ENCODE results near the gene RGS7BP. TPM values are rescaled to one million over a fixed set of nuclear protein-coding genes. Genes with fewer than 3 reads are reported as not detected.

The RGS7BP gene
- total and polyA plus RNA-seq, 4 donors = 0.04 to 3.3 (median 1.4) TPM

GRCh38 chr5:64526734-64527439 lies 21.1 kb downstream of the RGS7BP start:
- Histone ChIP-seq H3K36me3 (ENCODE audit: control insufficient read depth in 4 of 4, insufficient read depth in 4 of 4, low read length in 4 of 4) (no peaks in the 10 kb centered on the region), H3K9ac (ENCODE audit: insufficient read depth in 1 of 2, low read length in 2 of 2) (no peak overlapping the region), H3K4me3 (no peak overlapping the region), H3K27ac (ENCODE audit: low read depth in 1 of 2, low read length in 1 of 2) (no peak overlapping the region), H3K9me3 (ENCODE audit: control insufficient read depth in 4 of 4, insufficient read depth in 3 of 4, low read length in 3 of 4) (peaks cover 0 to 2% (median 0%) of the 10 kb centered on the region in 4 donors), H3K4me1 (ENCODE audit: control insufficient read depth in 5 of 5, insufficient read depth in 5 of 5, low read length in 5 of 5) (peaks cover 0 to 6% (median 0%) of the 10 kb centered on the region in 5 donors), H3K27me3 (ENCODE audit: control insufficient read depth in 3 of 3, insufficient read depth in 3 of 3, low read length in 2 of 3) (no peaks in the 10 kb centered on the region)
- no peak for ATAC-seq (ENCODE audit: insufficient read depth, low FRiP score)
- 67 to 70% methylated on average over 3 of the region's 3 CpGs for WGBS, 2 donors
- DNase-seq = peak in 2 of 3 donors; percentile 23 to 61
- TF ChIP-seq, protein P1, sequence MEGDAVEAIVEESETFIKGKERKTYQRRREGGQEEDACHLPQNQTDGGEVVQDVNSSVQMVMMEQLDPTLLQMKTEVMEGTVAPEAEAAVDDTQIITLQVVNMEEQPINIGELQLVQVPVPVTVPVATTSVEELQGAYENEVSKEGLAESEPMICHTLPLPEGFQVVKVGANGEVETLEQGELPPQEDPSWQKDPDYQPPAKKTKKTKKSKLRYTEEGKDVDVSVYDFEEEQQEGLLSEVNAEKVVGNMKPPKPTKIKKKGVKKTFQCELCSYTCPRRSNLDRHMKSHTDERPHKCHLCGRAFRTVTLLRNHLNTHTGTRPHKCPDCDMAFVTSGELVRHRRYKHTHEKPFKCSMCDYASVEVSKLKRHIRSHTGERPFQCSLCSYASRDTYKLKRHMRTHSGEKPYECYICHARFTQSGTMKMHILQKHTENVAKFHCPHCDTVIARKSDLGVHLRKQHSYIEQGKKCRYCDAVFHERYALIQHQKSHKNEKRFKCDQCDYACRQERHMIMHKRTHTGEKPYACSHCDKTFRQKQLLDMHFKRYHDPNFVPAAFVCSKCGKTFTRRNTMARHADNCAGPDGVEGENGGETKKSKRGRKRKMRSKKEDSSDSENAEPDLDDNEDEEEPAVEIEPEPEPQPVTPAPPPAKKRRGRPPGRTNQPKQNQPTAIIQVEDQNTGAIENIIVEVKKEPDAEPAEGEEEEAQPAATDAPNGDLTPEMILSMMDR (IDR thresholded peaks at IDR 0.05; ENCODE audit: control extremely low read depth, extremely low read depth) = no peak

- ATAC-seq (ENCODE audit: insufficient read depth, low FRiP score) (no peak), DNase-seq (no peak)
- Histone ChIP-seq H3K9ac (ENCODE audit: insufficient read depth in 1 of 2, low read length in 2 of 2) (no peak overlapping the region), H3K27ac (ENCODE audit: low read depth in 1 of 2, low read length in 1 of 2) (no peak overlapping the region), H3K9me3 (ENCODE audit: control insufficient read depth in 4 of 4, insufficient read depth in 3 of 4, low read length in 3 of 4) (no peaks in the 10 kb centered on the region), H3K27me3 (ENCODE audit: control insufficient read depth in 3 of 3, insufficient read depth in 3 of 3, low read length in 2 of 3) (no peaks in the 10 kb centered on the region), H3K36me3 (ENCODE audit: control insufficient read depth in 4 of 4, insufficient read depth in 4 of 4, low read length in 4 of 4) (no peaks in the 10 kb centered on the region), H3K4me3 (no peak overlapping the region), H3K4me1 (ENCODE audit: control insufficient read depth in 5 of 5, insufficient read depth in 5 of 5, low read length in 5 of 5) (peaks cover 0 to 10% (median 0%) of the 10 kb centered on the region in 5 donors)
- 60 to 70% methylated on average over 3 of the region's 3 CpGs for WGBS, 2 donors
- TF ChIP-seq, protein P1 (IDR thresholded peaks at IDR 0.05; ENCODE audit: control extremely low read depth, extremely low read depth) = no peak
These were observed 24.3 kb downstream of the RGS7BP start for GRCh38 chr5:64530076-64530475.

- 20 to 26% methylated on average over 2 of the region's 2 CpGs for WGBS, 2 donors
- no peak overlapping the region for H3K27ac ChIP-seq (ENCODE audit: low read depth in 1 of 2, low read length in 1 of 2)
These were observed 26.4 kb downstream of the RGS7BP start for GRCh38 chr5:64532212-64532611.

More at GRCh38 chr5:64532212-64532611, 26.4 kb downstream of the RGS7BP start:
- Histone ChIP-seq H3K4me3 (no peak overlapping the region), H3K36me3 (ENCODE audit: control insufficient read depth in 4 of 4, insufficient read depth in 4 of 4, low read length in 4 of 4) (no peaks in the 10 kb centered on the region), H3K4me1 (ENCODE audit: control insufficient read depth in 5 of 5, insufficient read depth in 5 of 5, low read length in 5 of 5) (peaks cover 0 to 4% (median 0%) of the 10 kb centered on the region in 5 donors), H3K9ac (ENCODE audit: insufficient read depth in 1 of 2, low read length in 2 of 2) (no peak overlapping the region), H3K27me3 (ENCODE audit: control insufficient read depth in 3 of 3, insufficient read depth in 3 of 3, low read length in 2 of 3) (no peaks in the 10 kb centered on the region), H3K9me3 (ENCODE audit: control insufficient read depth in 4 of 4, insufficient read depth in 3 of 4, low read length in 3 of 4) (no peaks in the 10 kb centered on the region)
- TF ChIP-seq, protein P1 (IDR thresholded peaks at IDR 0.05; ENCODE audit: control extremely low read depth, extremely low read depth) = no peak
- no peak for DNase-seq
- ATAC-seq (ENCODE audit: insufficient read depth, low FRiP score) = no peak
